HEK293T (cell line): ENCODE results near the gene DHRS1.

ENCODE experiments used
- BHLHE40 ChIP-seq: fragments of 450-650 bp; IDR thresholded peaks from 2 replicates; pipeline ENCODE4 v1.6.1; 2016; ENCODE audit warnings: mild to moderate bottlenecking, moderate library complexity, borderline replicate concordance
- FOXA1 ChIP-seq: fragments of 450-650 bp; IDR thresholded peaks from 2 replicates; pipeline ENCODE4 v1.6.1; 2016; ENCODE audit warnings: mild to moderate bottlenecking
- FOXM1 ChIP-seq: fragments of 450-650 bp; IDR thresholded peaks from 2 replicates; pipeline ENCODE4 v1.6.1; 2017; ENCODE audit warnings: mild to moderate bottlenecking, borderline replicate concordance
- LEF1 ChIP-seq: fragments of 450-650 bp; IDR thresholded peaks from 2 replicates; pipeline ENCODE4 v1.6.1; 2017; ENCODE audit warnings: mild to moderate bottlenecking, borderline replicate concordance
- SP1 ChIP-seq: fragments of 450-650 bp; IDR thresholded peaks from 2 replicates; pipeline ENCODE4 v1.6.1; 2017
- TARDBP ChIP-seq: fragments of 450-650 bp; IDR thresholded peaks from 2 replicates; pipeline ENCODE4 v1.6.1; 2016

- TF ChIP-seq FOXM1 (no peak), SP1 (no peak), TARDBP (no peak), BHLHE40 (no peak), FOXA1 (no peak), LEF1 (no peak)
These were observed 15.7 kb downstream of the DHRS1 start for GRCh38 chr14:24283796-24284460.
